GM21360 (cell line): ENCODE results near the gene EIF4G1.
A peak's percentile ranks its signal among the peaks of the same experiment; 100 is the strongest.
"Not testable (repeated sequence)": the region's sequence is repeated elsewhere in the genome, so short reads cannot be mapped to it uniquely, and the experiment has no call there.

ENCODE experiments used
- ATAC-seq: cut with Tn5 transposase; IDR thresholded peaks from one replicate; pipeline ENCODE4 v1.9.1; 2021; ENCODE audit warnings: mild to moderate bottlenecking, moderate library complexity; ENCODE audit not compliant: unreplicated experiment

The EIF4G1 gene, protein sequence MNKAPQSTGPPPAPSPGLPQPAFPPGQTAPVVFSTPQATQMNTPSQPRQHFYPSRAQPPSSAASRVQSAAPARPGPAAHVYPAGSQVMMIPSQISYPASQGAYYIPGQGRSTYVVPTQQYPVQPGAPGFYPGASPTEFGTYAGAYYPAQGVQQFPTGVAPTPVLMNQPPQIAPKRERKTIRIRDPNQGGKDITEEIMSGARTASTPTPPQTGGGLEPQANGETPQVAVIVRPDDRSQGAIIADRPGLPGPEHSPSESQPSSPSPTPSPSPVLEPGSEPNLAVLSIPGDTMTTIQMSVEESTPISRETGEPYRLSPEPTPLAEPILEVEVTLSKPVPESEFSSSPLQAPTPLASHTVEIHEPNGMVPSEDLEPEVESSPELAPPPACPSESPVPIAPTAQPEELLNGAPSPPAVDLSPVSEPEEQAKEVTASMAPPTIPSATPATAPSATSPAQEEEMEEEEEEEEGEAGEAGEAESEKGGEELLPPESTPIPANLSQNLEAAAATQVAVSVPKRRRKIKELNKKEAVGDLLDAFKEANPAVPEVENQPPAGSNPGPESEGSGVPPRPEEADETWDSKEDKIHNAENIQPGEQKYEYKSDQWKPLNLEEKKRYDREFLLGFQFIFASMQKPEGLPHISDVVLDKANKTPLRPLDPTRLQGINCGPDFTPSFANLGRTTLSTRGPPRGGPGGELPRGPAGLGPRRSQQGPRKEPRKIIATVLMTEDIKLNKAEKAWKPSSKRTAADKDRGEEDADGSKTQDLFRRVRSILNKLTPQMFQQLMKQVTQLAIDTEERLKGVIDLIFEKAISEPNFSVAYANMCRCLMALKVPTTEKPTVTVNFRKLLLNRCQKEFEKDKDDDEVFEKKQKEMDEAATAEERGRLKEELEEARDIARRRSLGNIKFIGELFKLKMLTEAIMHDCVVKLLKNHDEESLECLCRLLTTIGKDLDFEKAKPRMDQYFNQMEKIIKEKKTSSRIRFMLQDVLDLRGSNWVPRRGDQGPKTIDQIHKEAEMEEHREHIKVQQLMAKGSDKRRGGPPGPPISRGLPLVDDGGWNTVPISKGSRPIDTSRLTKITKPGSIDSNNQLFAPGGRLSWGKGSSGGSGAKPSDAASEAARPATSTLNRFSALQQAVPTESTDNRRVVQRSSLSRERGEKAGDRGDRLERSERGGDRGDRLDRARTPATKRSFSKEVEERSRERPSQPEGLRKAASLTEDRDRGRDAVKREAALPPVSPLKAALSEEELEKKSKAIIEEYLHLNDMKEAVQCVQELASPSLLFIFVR (N-terminal part only)

DNA sequence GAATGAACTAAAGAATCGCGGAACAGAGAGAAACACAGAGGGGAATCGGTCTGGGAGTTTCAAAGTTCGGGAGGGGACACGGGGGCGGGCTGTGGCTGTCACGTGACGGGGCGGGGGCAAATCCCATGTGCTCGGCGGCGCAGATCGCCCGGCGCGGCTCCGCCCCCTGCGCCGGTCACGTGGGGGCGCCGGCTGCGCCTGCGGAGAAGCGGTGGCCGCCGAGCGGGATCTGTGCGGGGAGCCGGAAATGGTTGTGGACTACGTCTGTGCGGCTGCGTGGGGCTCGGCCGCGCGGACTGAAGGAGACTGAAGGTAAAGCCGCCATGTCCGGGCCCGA is at the start of gene EIF4G1:
Gene EIF4G1 (plus strand): TSS at position 244 of the 337 bp plus-strand sequence. CDS start 1,191 bp downstream, outside the sequence.
- peak; percentile 77 for ATAC-seq

GRCh38 chr3:184267249-184267648 is 47.2 kb upstream of the EIF4G1 start:
- ATAC-seq: not testable (repeated sequence)

- ATAC-seq: no peak
Observed at GRCh38 chr3:184272269-184272668, 42.1 kb upstream of the EIF4G1 start.

GRCh38 chr3:184275381-184275701 is 39.1 kb upstream of the EIF4G1 start:
- no peak for ATAC-seq

- no peak for ATAC-seq
Observed at GRCh38 chr3:184275961-184276910, 38.2 kb upstream of the EIF4G1 start, which contains the start of gene ECE2. TSS of gene ECE2 (plus strand) at chr3:184276022. CDS start at chr3:184276154, 132 bp downstream.

DNA sequence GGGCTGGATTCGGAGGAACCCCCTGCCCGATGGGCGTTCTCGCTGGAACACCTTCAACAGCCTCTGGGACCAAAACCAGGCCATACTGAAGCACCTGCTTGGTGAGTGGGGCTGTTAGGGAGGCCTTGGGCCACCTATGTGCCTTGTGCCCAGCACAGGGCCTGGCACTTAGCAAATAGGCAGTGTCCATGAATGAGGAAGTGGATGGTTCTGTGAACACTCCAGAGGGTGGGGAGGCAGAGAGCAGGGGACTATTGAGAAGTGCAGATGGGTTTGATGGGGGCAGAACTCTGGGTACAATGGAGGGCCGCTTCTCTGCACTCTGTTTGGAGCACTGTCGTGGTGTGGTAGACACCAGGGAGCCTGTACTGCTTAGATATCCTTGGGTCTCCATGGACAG is 37.0 kb upstream of the EIF4G1 start:
- ATAC-seq: no peak

DNA sequence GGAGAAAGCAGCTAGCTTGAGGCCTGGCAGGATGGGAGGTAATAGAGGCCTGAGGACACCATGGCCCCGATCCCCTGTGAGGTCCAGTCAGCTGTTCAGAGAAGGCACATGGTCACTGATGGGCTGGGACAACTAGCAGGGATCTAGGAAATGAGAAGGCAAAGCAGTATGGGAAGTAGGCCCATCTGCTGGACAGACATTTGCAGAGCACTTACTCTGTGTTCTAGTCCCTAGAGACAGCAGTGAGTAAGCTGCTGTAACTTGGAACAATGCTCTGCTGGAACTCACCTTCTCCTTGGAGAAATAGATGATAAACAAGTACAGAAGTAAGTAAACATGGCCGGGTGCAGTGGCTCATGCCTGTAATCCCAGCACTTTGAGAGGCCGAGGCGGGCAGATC is 31.5 kb upstream of the EIF4G1 start:
- ATAC-seq: no peak

GRCh38 chr3:184283681-184284080 is 30.7 kb upstream of the EIF4G1 start:
- ATAC-seq: no peak

DNA sequence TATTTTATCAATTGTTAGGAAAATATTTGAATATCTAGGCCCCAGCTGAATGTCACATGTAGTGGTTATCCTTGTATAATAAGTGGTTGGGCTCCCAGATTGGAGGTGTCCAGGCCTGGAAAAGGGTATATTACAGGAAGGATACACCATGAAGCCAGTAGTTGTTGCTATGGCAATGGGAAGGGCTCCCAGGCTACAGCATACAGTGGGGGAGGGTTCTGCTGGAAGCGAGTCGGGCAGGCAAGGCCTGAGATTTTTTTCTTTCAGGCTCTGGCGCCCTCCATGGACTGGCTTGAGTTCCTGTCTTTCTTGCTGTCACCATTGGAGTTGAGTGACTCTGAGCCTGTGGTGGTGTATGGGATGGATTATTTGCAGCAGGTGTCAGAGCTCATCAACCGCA is 29.7 kb upstream of the EIF4G1 start:
- ATAC-seq: no peak

- no peak for ATAC-seq
Observed at GRCh38 chr3:184289426-184289938, 24.9 kb upstream of the EIF4G1 start.

- no peak for ATAC-seq
Observed at GRCh38 chr3:184290331-184290730, 24.1 kb upstream of the EIF4G1 start.

- ATAC-seq: no peak
Observed at GRCh38 chr3:184291044-184291737, 23.2 kb upstream of the EIF4G1 start.

DNA sequence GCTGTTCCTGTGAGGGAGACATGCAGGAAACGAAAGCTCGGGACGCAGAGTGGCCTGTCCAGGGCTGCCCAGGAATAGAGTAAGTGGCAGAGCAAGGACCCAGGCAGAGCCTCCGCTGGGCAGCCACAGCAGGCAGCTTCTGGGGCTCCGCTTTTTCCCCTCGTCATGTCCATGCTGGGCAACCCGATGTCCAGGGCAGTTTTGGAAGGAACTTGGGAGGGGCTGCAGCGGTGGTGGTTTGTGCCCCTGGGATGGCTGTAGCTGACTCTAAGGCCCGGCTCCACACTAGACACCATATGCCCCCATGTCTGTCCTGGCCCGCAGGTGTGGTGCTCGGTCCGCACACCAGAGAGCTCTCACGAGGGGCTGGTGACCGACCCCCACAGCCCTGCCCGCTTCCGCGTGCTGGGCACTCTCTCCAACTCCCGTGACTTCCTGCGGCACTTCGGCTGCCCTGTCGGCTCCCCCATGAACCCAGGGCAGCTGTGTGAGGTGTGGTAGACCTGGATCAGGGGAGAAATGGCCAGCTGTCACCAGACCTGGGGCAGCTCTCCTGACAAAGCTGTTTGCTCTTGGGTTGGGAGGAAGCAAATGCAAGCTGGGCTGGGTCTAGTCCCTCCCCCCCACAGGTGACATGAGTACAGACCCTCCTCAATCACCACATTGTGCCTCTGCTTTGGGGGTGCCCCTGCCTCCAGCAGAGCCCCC is 22.5 kb upstream of the EIF4G1 start:
- ATAC-seq: no peak

DNA sequence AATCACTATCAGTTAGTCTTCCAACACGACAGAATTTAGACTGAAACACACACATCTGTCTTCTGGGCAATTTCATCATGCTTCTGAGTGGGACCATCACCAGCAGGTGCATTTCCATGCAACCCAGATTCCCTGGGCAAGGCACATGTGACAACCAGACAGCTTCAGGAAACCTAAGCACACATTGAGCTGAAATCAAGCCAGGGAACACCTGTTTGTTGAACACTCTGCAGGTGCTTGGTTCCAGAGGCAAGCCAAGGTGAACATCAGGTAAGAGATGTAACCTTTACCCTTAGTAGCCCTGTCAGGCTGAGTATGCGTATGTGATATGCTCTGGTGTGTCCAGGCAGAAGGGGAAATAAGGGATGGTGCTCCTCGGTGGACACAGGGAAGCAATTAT is 18.6 kb upstream of the EIF4G1 start:
- ATAC-seq: no peak

- ATAC-seq: no peak
Observed at GRCh38 chr3:184296616-184297015, 17.8 kb upstream of the EIF4G1 start.

DNA sequence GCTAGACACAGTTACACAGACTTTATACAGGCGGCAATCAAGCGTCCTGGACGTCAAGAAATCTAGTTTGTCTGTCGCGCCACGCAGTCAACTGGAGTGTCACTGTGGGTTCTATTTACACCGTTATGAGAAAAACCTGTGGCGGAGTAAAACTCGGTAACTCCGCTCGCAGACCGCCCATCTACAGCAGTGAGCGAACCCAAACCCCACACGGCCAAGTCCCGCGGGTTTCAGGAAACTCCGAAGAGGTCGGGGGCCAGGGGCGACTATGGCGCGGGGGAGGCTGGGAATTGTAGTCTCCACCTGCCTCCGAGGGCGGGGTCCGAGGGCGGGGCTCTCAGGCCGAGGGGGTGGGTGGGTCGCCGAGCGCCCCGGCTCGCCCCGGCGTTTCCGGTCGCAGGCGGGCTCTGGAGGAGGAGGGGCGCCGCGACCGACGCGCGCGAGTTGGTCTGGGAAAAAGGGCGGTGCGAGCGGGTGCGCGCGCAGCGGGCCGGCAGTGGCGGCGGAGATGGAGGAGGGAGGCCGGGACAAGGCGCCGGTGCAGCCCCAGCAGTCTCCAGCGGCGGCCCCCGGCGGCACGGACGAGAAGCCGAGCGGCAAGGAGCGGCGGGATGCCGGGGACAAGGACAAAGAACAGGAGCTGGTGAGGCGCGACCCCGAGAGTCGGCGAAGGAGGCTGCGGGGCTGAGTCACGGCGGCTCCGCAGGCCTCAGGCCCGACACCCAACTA is 15.5 kb upstream of the EIF4G1 start, which contains the start of gene PSMD2:
Gene PSMD2 (plus strand): TSS at position 483 of the 729 bp plus-strand sequence. CDS start 26 bp downstream, at position 509.
- ATAC-seq: peak; percentile 91

DNA sequence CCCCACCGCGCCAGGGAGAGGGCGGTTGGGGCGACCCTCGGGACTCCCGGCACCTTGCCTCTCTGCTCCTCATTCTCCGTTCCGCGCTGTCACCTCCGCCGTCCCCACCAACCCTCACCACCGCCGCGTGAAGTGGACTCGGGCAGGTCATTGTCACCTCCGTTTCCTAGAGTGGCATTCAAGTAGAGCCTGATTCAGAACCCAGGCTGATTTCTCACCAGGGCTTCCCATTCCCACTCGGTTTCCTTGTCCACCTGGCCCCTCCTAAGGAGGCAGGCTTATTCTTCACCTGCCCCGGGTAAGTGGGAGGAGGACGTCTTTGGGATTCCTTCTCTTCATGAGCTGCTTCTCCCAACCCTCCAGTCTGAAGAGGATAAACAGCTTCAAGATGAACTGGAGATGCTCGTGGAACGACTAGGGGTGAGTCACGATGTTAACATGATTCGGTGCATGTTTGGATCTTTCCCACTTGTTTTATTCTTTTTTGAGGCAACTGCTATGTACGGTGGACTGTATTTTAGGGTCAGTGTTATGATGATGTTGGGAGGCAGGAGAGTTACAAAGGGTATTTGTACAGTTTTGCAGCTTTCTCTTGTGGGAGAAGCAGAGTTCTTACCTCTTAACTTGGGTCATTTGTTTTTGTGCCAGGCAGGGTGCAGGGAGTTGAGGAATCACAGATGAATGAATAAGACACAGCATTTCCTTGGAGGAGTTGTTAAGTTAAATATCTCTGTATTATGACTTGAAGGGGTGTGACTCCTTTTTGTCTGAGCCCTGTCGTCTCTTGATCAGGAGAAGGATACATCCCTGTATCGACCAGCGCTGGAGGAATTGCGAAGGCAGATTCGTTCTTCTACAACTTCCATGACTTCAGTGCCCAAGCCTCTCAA is 14.7 kb upstream of the EIF4G1 start:
- no peak for ATAC-seq
